ENCODE results near the gene RAB6B.

Gene RAB6B

GRCh38 chr3:133775835-133776234 is 119.8 kb downstream of the RAB6B start:
- TF ChIP-seq CTCF (IDR thresholded peaks at IDR 0.05; ENCODE audit: insufficient read depth, low read depth, low read length, missing control alignments), result no peak
- H3K4me3 ChIP-seq (ENCODE audit: low read length), result no peak overlapping the region
- no peak for DNase-seq (ENCODE audit: low read depth)

- H3K4me3 ChIP-seq (ENCODE audit: low read length), result no peak overlapping the region
- DNase-seq (ENCODE audit: low read depth), result no peak
- TF ChIP-seq CTCF (IDR thresholded peaks at IDR 0.05; ENCODE audit: insufficient read depth, low read depth, low read length, missing control alignments), result no peak
Observed at GRCh38 chr3:133775309-133775708, 120.4 kb downstream of the RAB6B start.
